Fibroblast of mammary gland (primary cell): ENCODE measurements around the gene SELENBP1.

Experiments used
- DNase-seq: peaks from one replicate; pipeline ENCODE4 v3.0.0-alpha.2; 2010; ENCODE audit warnings: low read depth
- H3K4me3 ChIP-seq: 2 replicates; pipeline ENCODE4 v1.5.1; 2011; ENCODE audit warnings: low read depth, mild to moderate bottlenecking, low read length, moderate library complexity; ENCODE audit not compliant: control insufficient read depth
- CTCF ChIP-seq: conservative IDR thresholded peaks from 2 replicates; pipeline ENCODE4 v1.5.1; 2011; ENCODE audit warnings: low read depth, low read length, inconsistent platforms; ENCODE audit not compliant: control insufficient read depth, insufficient read depth

SELENBP1 gene

GRCh38 chr1:151315565-151316235 lies 56.8 kb downstream of the SELENBP1 start:
- no peak for DNase-seq
- H3K4me3 ChIP-seq = no peak overlapping the region

More at GRCh38 chr1:151315565-151316235, 56.8 kb downstream of the SELENBP1 start:
- no peak for TF ChIP-seq CTCF
